Endothelial cell of umbilical vein (primary cell): Measurements from ENCODE around the gene LOXL3.

Source experiments
- CTCF ChIP-seq, 2 donors: IDR thresholded peaks; 1 replicate in 1 of 2; 2 replicates in 1 of 2; pipeline ENCODE4 v1.5.1; 2011; ENCODE audit warnings: low read length in 2 of 2, mild to moderate bottlenecking in 2 of 2, moderate library complexity in 2 of 2, control low read depth in 1 of 2, inconsistent platforms in 1 of 2, low read depth in 1 of 2; ENCODE audit not compliant: insufficient read depth in 1 of 2; ENCODE audit errors: extremely low read depth in 1 of 2
- MAX ChIP-seq: IDR thresholded peaks from 2 replicates; pipeline ENCODE4 v1.6.1; 2011; ENCODE audit not compliant: insufficient read depth, insufficient read length
- MYC ChIP-seq: IDR thresholded peaks from one replicate; pipeline ENCODE4 v1.6.1; 2011; ENCODE audit warnings: mild to moderate bottlenecking, low read depth, low read length
- POLR2A ChIP-seq: IDR thresholded peaks from 2 replicates; pipeline ENCODE4 v1.6.1; 2012; ENCODE audit warnings: low read depth, mild to moderate bottlenecking, control low read depth, low read length

GRCh38 chr2:74537140-74537539 lies 16.6 kb downstream of the LOXL3 start:
- TF ChIP-seq MYC (no peak), POLR2A (no peak), CTCF (IDR thresholded peaks at IDR 0.05; ENCODE audit: extremely low read depth in 1 of 2, insufficient read depth in 1 of 2, low read depth in 1 of 2, low read length in 2 of 2) (no peak), MAX (no peak)
